ENCODE measurements around the gene RALGPS2.
"Not testable (repeated sequence)": the region's sequence is repeated elsewhere in the genome, so short reads cannot be mapped to it uniquely, and the experiment has no call there.

The RALGPS2 gene

GRCh38 chr1:178743801-178744200 lies 18.8 kb downstream of the RALGPS2 start:
- no peak for TF ChIP-seq CTCF (IDR thresholded peaks at IDR 0.05; ENCODE audit: insufficient read depth, low read depth, low read length, missing control alignments)
- no peak overlapping the region for H3K4me3 ChIP-seq (ENCODE audit: low read depth, low read length)
- no peak for DNase-seq (ENCODE audit: low read depth)

- DNase-seq (ENCODE audit: low read depth), result no peak
- TF ChIP-seq CTCF (IDR thresholded peaks at IDR 0.05; ENCODE audit: insufficient read depth, low read depth, low read length, missing control alignments), result no peak
- H3K4me3 ChIP-seq (ENCODE audit: low read depth, low read length), result no peak overlapping the region
Measured at GRCh38 chr1:178745260-178745659, 20.2 kb downstream of the RALGPS2 start.

- TF ChIP-seq CTCF (IDR thresholded peaks at IDR 0.05; ENCODE audit: insufficient read depth, low read depth, low read length, missing control alignments), result no peak
- no peak overlapping the region for H3K4me3 ChIP-seq (ENCODE audit: low read depth, low read length)
- no peak for DNase-seq (ENCODE audit: low read depth)
Measured at GRCh38 chr1:178746345-178746744, 21.3 kb downstream of the RALGPS2 start.

GRCh38 chr1:178747361-178747760 lies 22.3 kb downstream of the RALGPS2 start:
- H3K4me3 ChIP-seq (ENCODE audit: low read depth, low read length); DNase-seq (ENCODE audit: low read depth): not testable (repeated sequence)

GRCh38 chr1:178749581-178750166 lies 24.6 kb downstream of the RALGPS2 start:
- no peak for TF ChIP-seq CTCF (IDR thresholded peaks at IDR 0.05; ENCODE audit: insufficient read depth, low read depth, low read length, missing control alignments)
- no peak overlapping the region for H3K4me3 ChIP-seq (ENCODE audit: low read depth, low read length)
- DNase-seq (ENCODE audit: low read depth), result no peak

GRCh38 chr1:178751046-178751445 lies 26.0 kb downstream of the RALGPS2 start:
- no peak for TF ChIP-seq CTCF (IDR thresholded peaks at IDR 0.05; ENCODE audit: insufficient read depth, low read depth, low read length, missing control alignments)
- no peak overlapping the region for H3K4me3 ChIP-seq (ENCODE audit: low read depth, low read length)
- no peak for DNase-seq (ENCODE audit: low read depth)

GRCh38 chr1:178752891-178753290 lies 27.8 kb downstream of the RALGPS2 start:
- no peak overlapping the region for H3K4me3 ChIP-seq (ENCODE audit: low read depth, low read length)
- DNase-seq (ENCODE audit: low read depth), result no peak
- no peak for TF ChIP-seq CTCF (IDR thresholded peaks at IDR 0.05; ENCODE audit: insufficient read depth, low read depth, low read length, missing control alignments)

- H3K4me3 ChIP-seq (ENCODE audit: low read depth, low read length); DNase-seq (ENCODE audit: low read depth): not testable (repeated sequence)
Measured at GRCh38 chr1:178754655-178755256, 29.7 kb downstream of the RALGPS2 start.
